GM23338 (cell line): ENCODE data around the gene FAM209B.

Experiments
- CREB1 ChIP-seq: fragments of 250-450 bp; sonication (Bioruptor Pico); IDR thresholded peaks from 2 replicates; pipeline ENCODE4 v1.5.0; 2020; ENCODE audit warnings: low read depth, mild to moderate bottlenecking, moderate library complexity
- CTCF ChIP-seq, 2 experiments: fragments of 200-600 bp in 1 of 2; sonication (generic) in 1 of 2; conservative IDR thresholded peaks; 2 replicates each; pipeline versions ENCODE4 v1.5.1 to v1.6.1; 2016 to 2017; ENCODE audit warnings: antibody characterized with exemption in 2 of 2, low read depth in 2 of 2, mild to moderate bottlenecking in 2 of 2, moderate library complexity in 1 of 2
- EZH2 ChIP-seq: fragments of 200-600 bp; sonication (generic); IDR thresholded peaks from one replicate; pipeline ENCODE4 v1.8.0; 2017; ENCODE audit warnings: antibody characterized with exemption, mild to moderate bottlenecking, low read depth; ENCODE audit not compliant: unreplicated experiment
- EZH2phosphoT487 ChIP-seq: fragments of 200-600 bp; sonication (generic); IDR thresholded peaks from one replicate; pipeline ENCODE4 v1.8.1; 2018; ENCODE audit warnings: antibody characterized with exemption; ENCODE audit not compliant: unreplicated experiment
- JUNB ChIP-seq: IDR thresholded peaks from one replicate; pipeline ENCODE4 v1.6.1; 2016; ENCODE audit warnings: antibody characterized with exemption; ENCODE audit not compliant: unreplicated experiment
- POLR2AphosphoS5 ChIP-seq: IDR thresholded peaks from 2 replicates; pipeline ENCODE4 v1.6.1; 2016; ENCODE audit warnings: antibody characterized with exemption, low read depth
- REST ChIP-seq: IDR thresholded peaks from one replicate; pipeline ENCODE4 v1.6.1; 2018; ENCODE audit warnings: antibody characterized with exemption; ENCODE audit not compliant: unreplicated experiment
- ZNF114 ChIP-seq: fragments of 250-450 bp; sonication (Bioruptor Pico); IDR thresholded peaks from 2 replicates; pipeline ENCODE4 v1.5.0; 2020; ENCODE audit warnings: mild to moderate bottlenecking, moderate library complexity
- ZNF331 ChIP-seq: fragments of 250-450 bp; sonication (Bioruptor Pico); IDR thresholded peaks from 2 replicates; pipeline ENCODE4 v1.5.0; 2020; ENCODE audit warnings: low read depth, mild to moderate bottlenecking, moderate library complexity

GRCh38 chr20:56537997-56538396 is 5.0 kb downstream of the FAM209B start:
- TF ChIP-seq CTCF (conservative IDR thresholded peaks at IDR 0.05; ENCODE audit: low read depth in 2 of 2) (no peak), EZH2 (no peak), EZH2phosphoT487 (no peak), CREB1 (CRISPR knock-in tag) (no peak), POLR2AphosphoS5 (no peak), REST (no peak), JUNB (no peak), ZNF331 (CRISPR knock-in tag) (no peak), ZNF114 (CRISPR knock-in tag) (no peak)
